ENCODE results near the gene NRIP2.

DNA sequence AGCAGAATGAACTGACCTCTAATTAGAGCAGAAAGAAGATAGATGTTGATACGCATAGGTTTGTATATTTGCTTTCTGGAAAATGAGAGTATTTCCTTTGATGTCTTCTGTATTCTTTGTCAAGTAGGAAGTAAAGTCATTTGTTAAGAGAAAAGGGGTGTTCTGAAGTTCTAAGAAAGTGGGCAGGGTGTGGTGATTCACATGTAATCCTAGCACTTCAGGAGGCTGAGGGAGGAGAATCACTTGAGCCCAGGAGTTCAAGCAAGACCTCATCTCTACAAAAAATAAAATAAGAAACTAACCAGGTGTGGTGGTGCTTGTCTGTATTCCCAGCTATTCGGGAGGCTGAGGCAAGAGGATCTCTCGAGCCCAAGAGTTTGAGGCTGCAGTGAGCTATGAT is 45.0 kb upstream of the NRIP2 start:
- TF ChIP-seq, protein P1, sequence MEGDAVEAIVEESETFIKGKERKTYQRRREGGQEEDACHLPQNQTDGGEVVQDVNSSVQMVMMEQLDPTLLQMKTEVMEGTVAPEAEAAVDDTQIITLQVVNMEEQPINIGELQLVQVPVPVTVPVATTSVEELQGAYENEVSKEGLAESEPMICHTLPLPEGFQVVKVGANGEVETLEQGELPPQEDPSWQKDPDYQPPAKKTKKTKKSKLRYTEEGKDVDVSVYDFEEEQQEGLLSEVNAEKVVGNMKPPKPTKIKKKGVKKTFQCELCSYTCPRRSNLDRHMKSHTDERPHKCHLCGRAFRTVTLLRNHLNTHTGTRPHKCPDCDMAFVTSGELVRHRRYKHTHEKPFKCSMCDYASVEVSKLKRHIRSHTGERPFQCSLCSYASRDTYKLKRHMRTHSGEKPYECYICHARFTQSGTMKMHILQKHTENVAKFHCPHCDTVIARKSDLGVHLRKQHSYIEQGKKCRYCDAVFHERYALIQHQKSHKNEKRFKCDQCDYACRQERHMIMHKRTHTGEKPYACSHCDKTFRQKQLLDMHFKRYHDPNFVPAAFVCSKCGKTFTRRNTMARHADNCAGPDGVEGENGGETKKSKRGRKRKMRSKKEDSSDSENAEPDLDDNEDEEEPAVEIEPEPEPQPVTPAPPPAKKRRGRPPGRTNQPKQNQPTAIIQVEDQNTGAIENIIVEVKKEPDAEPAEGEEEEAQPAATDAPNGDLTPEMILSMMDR (IDR thresholded peaks at IDR 0.05), result no peak
- no peak for TF ChIP-seq EP300 (IDR thresholded peaks at IDR 0.05)
